CD14-positive monocyte (primary cell): ENCODE measurements around the gene NPRL2. TPM values are rescaled to one million over a fixed set of nuclear protein-coding genes. Genes with fewer than 3 reads are reported as not detected.

ENCODE experiments used
- DNase-seq, 3 donors: peaks; one replicate each; pipeline ENCODE4 v3.0.0-alpha.2; 2011 to 2022
- H2AFZ ChIP-seq: 2 replicates; pipeline ENCODE4 v1.6.0; 2012; ENCODE audit warnings: mild to moderate bottlenecking, low read depth, low read length, inconsistent platforms; ENCODE audit not compliant: insufficient read depth, poor library complexity, severe bottlenecking
- H3K27ac ChIP-seq, 2 donors: 1 replicate in 1 of 2; 2 replicates in 1 of 2; pipeline ENCODE4 v1.5.1; 2012 to 2013; ENCODE audit warnings: low read length in 2 of 2, control low read depth in 1 of 2, inconsistent platforms in 1 of 2, low read depth in 1 of 2, mild to moderate bottlenecking in 1 of 2
- H3K27me3 ChIP-seq, 2 donors: one replicate each; pipeline versions ENCODE4 v1.6.0 to v1.6.1; 2011 to 2013; ENCODE audit warnings: low read length in 2 of 2; ENCODE audit not compliant: control insufficient read depth in 2 of 2, insufficient read depth in 2 of 2
- H3K36me3 ChIP-seq, 2 donors: replicated peaks in 1 of 2; 1 replicate in 1 of 2; 2 replicates in 1 of 2; pipeline versions ENCODE4 v1.5.1 to v1.6.1; 2012 to 2013; ENCODE audit warnings: low read length in 2 of 2, control low read depth in 1 of 2, inconsistent platforms in 1 of 2, mild to moderate bottlenecking in 1 of 2; ENCODE audit not compliant: insufficient read depth in 2 of 2, control insufficient read depth in 1 of 2
- H3K4me1 ChIP-seq, 2 donors: 1 replicate in 1 of 2; 2 replicates in 1 of 2; pipeline versions ENCODE4 v1.5.1 to v1.6.1; 2012 to 2013; ENCODE audit warnings: low read length in 2 of 2, control low read depth in 1 of 2, inconsistent platforms in 1 of 2, mild to moderate bottlenecking in 1 of 2, moderate library complexity in 1 of 2; ENCODE audit not compliant: insufficient read depth in 2 of 2, control insufficient read depth in 1 of 2
- H3K4me2 ChIP-seq: replicated peaks from 2 replicates; pipeline ENCODE3; 2012; ENCODE audit warnings: low read length, moderate library complexity, mild to moderate bottlenecking; ENCODE audit not compliant: poor library complexity, severe bottlenecking; ENCODE audit errors: extremely low read depth
- H3K4me3 ChIP-seq, 3 experiments: fragments of 200-600 bp in 1 of 3; sonication (generic) in 1 of 3; replicated peaks in 1 of 3; 1 replicate in 2 of 3; 2 replicates in 1 of 3; pipeline ENCODE4 v1.5.1; 2011 to 2013; ENCODE audit warnings: low read length in 3 of 3, mild to moderate bottlenecking in 3 of 3, control low read depth in 2 of 3, low read depth in 2 of 3, inconsistent platforms in 1 of 3, moderate library complexity in 1 of 3
- H3K79me2 ChIP-seq: 2 replicates; pipeline ENCODE4 v1.6.0; 2012; ENCODE audit warnings: mild to moderate bottlenecking, control low read depth, inconsistent platforms, low read length, moderate library complexity; ENCODE audit not compliant: insufficient read depth
- H3K9ac ChIP-seq: 2 replicates; pipeline ENCODE4 v1.6.0; 2017; ENCODE audit warnings: low read length, mild to moderate bottlenecking; ENCODE audit not compliant: insufficient read depth, poor library complexity, severe bottlenecking
- H3K9me3 ChIP-seq, 2 donors: replicated peaks in 1 of 2; 1 replicate in 1 of 2; 2 replicates in 1 of 2; pipeline versions ENCODE4 v1.5.1 to v1.6.1; 2012 to 2013; ENCODE audit warnings: low read length in 2 of 2, control low read depth in 1 of 2; ENCODE audit not compliant: control insufficient read depth in 1 of 2, insufficient read depth in 1 of 2
- H4K20me1 ChIP-seq: 2 replicates; pipeline ENCODE4 v1.6.0; 2012; ENCODE audit warnings: mild to moderate bottlenecking, low read length, control low read depth, moderate library complexity; ENCODE audit not compliant: insufficient read depth
- H3K27ac Mint-ChIP-seq, 7 donors: one replicate each; pipeline ENCODE4 v1.8.0; 2020; ENCODE audit warnings: mild to moderate bottlenecking in 7 of 7, mixed read lengths in 7 of 7, moderate library complexity in 6 of 7, inconsistent platforms in 2 of 7
- H3K27me3 Mint-ChIP-seq, 3 donors: one replicate each; pipeline ENCODE4 v1.8.0; 2021 to 2022; ENCODE audit warnings: low read depth in 3 of 3, mild to moderate bottlenecking in 3 of 3, mixed read lengths in 3 of 3, moderate library complexity in 3 of 3, inconsistent platforms in 1 of 3
- H3K36me3 Mint-ChIP-seq, 2 donors: one replicate each; pipeline ENCODE4 v1.8.0; 2020; ENCODE audit warnings: mixed read lengths in 2 of 2, inconsistent platforms in 1 of 2, mild to moderate bottlenecking in 1 of 2
- H3K4me1 Mint-ChIP-seq: one replicate; pipeline ENCODE4 v1.8.0; 2020; ENCODE audit warnings: mild to moderate bottlenecking, mixed read lengths
- H3K4me3 Mint-ChIP-seq, 2 donors: one replicate each; pipeline ENCODE4 v1.8.0; 2020; ENCODE audit warnings: mild to moderate bottlenecking in 2 of 2, mixed read lengths in 2 of 2, moderate library complexity in 1 of 2
- H3K9me3 Mint-ChIP-seq, 7 donors: one replicate each; pipeline ENCODE4 v1.8.0; 2020 to 2022; ENCODE audit warnings: mixed read lengths in 7 of 7, mild to moderate bottlenecking in 6 of 7, moderate library complexity in 6 of 7, inconsistent platforms in 2 of 7
- CTCF ChIP-seq: fragments of 200-600 bp; IDR thresholded peaks from one replicate; pipeline ENCODE4 v1.8.0; 2022; ENCODE audit warnings: antibody characterized with exemption, mild to moderate bottlenecking
- WGBS: methylation state at CpG from one replicate; pipeline ENCODE4 v1.1.5; 2013; ENCODE audit warnings: missing lambda C conversion rate; ENCODE audit not compliant: insufficient coverage; 5-methylcytosine and 5-hydroxymethylcytosine counted together
- intact Hi-C, 2 donors: fragments of 100-400 bp; cut with micrococcal nuclease; formaldehyde crosslinking; loops; one replicate each; pipeline versions ENCODE4 v1.15.0 to v1.15.1; 2023
- polyA plus RNA-seq, 3 donors: library from polyadenylated mRNA; depleted of rRNA in 1 of 3; unstranded in 2 of 3; stranded (reverse) in 1 of 3; fragments of 300-500 nt in 2 of 3; fragments of >200 nt in 1 of 3; fragmentation: Illumina TruSeq in 2 of 3; gene quantifications; 1 replicate in 2 of 3; 2 replicates in 1 of 3; pipeline ENCODE4 v1.2.3, GENCODE V29; 2012 to 2021

NPRL2 gene
- polyA plus RNA-seq, 3 donors = 20.9 to 37.9 (median 23.5) TPM

DNA sequence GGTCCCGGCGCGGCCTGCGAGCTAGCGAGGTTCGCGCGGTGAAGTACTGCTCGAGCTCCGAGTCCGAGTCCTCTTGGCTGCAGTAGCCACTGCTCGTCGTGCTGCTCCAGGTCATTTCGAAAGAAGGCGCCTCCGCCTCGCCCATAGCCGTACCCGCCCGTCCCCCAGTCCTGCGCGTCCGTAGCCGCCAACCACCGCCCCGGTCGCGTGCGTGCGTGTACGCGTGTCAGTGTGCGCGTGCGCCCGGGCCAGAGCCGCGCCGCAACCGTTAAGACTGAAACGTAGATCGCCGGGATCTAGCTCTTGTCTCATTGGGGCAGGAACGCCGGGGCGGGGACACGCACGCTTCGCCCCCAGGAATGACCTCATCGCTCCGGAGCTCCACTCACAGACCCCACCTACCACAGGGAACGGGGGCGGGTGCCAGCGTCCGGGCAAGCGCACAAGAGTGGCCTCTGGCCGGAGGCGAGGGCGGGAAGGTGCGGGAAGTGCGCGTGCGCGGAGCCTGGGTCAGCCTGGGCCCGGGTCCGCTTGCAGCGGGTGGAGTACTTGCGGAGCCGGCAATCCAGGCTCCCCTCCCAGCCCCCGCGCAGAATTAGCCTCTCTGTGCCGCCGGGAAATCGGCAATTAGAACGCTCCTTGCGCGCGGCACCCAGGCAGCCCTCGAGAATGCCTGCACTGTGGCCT lies 13.3 kb downstream of the NPRL2 start:
- no peak for TF ChIP-seq CTCF
- Histone ChIP-seq H3K36me3 (peaks cover 15 to 40% of the 10 kb centered on the region in 2 donors), H3K9ac (peak overlapping the region; percentile 94), H3K27me3 (no peaks in the 10 kb centered on the region), H3K27ac (peak overlapping the region; percentile 91 to 98), H3K4me3 (peak overlapping the region; percentile 50 to 94 (median 83)), H3K79me2 (peaks cover 97% of the 10 kb centered on the region), H2AFZ (peak overlapping the region; percentile 75), H3K4me1 (peaks cover 71 to 76% of the 10 kb centered on the region in 2 donors), H3K4me2 (peak overlapping the region; percentile 95), H4K20me1 (peaks cover 49% of the 10 kb centered on the region), H3K9me3 (no peaks in the 10 kb centered on the region)
- Mint-ChIP-seq H3K27me3 (no peaks in the 10 kb centered on the region), H3K9me3 (no peaks in the 10 kb centered on the region), H3K4me3 (peak overlapping the region; percentile 79 to 96), H3K4me1 (peaks cover 62% of the 10 kb centered on the region), H3K36me3 (peaks cover 22 to 45% of the 10 kb centered on the region in 2 donors), H3K27ac (peak overlapping the region; percentile 92 to 99 (median 96))
- under 1% methylated on average over 70 of the region's 79 CpGs for WGBS
- DNase-seq = peak; percentile 98 to 99 (median 98)
- intact Hi-C loops = loop anchor here (5.0 kb wide), 1 partner anchor 40 kb away; the partner anchor contains the start of genes HYAL3 (in 2 of the 2) and NAA80 (in 2 of the 2)

DNA sequence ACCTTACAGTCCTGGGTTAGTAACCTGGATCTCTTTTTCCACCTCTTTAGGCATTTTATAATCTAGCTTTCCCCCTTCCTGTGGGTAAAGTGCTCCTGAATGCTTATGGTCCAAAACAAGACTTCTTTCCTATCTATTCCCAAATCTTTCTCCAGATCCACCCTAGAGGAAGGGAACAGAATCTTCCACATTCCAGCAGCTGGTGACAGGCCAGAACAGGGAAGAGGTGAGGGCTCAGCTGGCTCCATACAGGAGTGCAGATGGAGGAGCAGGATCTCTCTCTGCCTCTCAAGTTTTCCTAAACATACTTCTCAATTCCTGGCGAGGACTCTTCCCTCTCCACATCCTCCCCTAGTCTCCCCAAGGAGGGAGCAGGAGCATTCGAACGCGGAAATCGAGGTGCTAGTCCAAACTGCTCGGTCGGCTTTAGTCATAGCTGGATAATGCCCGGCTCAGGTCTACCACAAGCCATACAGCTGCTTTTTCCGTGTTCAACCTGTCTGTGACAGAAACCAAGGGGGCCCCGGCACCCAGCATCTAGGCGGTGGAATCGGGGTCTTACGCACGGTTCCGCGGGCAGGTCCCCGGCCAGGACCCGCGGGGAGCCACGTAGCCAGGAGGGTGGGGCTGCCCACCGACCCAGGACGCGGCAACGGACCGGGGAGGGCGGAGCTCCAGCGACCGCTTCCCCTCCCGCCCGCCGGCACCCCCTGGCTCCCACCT lies 14.0 kb downstream of the NPRL2 start:
- intact Hi-C loops = loop anchor here (5.0 kb wide), 1 partner anchor 39 kb away; the partner anchor contains the start of genes HYAL3 (in 2 of the 2) and NAA80 (in 2 of the 2)
- H3K4me3 Mint-ChIP-seq = peak overlapping the region; percentile 79 to 96
- WGBS = 6% methylated on average over 31 of the region's 31 CpGs
- Histone ChIP-seq H3K27ac (peak overlapping the region; percentile 84 to 98), H3K9me3 (no peaks in the 10 kb centered on the region), H3K4me2 (peak overlapping the region; percentile 95), H3K36me3 (peaks cover 21 to 47% of the 10 kb centered on the region in 2 donors), H3K9ac (peak overlapping the region; percentile 94), H3K79me2 (peaks cover 97% of the 10 kb centered on the region), H3K4me1 (peaks cover 64 to 69% of the 10 kb centered on the region in 2 donors), H3K27me3 (no peaks in the 10 kb centered on the region), H4K20me1 (peaks cover 56% of the 10 kb centered on the region), H3K4me3 (peak overlapping the region; percentile 50 to 94 (median 50)), H2AFZ (peak overlapping the region; percentile 62)
- H3K27ac Mint-ChIP-seq = peak overlapping the region; percentile 90 to 99 (median 95)
- DNase-seq = no peak
- H3K27me3 Mint-ChIP-seq = no peaks in the 10 kb centered on the region
- H3K4me1 Mint-ChIP-seq = peaks cover 55% of the 10 kb centered on the region
- no peak for TF ChIP-seq CTCF
- H3K9me3 Mint-ChIP-seq = no peaks in the 10 kb centered on the region
- peaks cover 28 to 52% of the 10 kb centered on the region in 2 donors for H3K36me3 Mint-ChIP-seq
